MG63 (cell line): ENCODE measurements around the gene GPR31. TPM values are rescaled to one million over a fixed set of nuclear protein-coding genes. Genes with fewer than 3 reads are reported as not detected.

Experiments
- DNase-seq: peaks from one replicate; pipeline ENCODE4 v3.0.0-alpha.2; 2020
- H3K27me3 ChIP-seq: fragments of 250-450 bp; sonication (Bioruptor Pico); 2 replicates; pipeline ENCODE4 v1.5.1; 2020; ENCODE audit warnings: mild to moderate bottlenecking, moderate library complexity
- H3K36me3 ChIP-seq: fragments of 250-450 bp; sonication (Bioruptor Pico); 2 replicates; pipeline ENCODE4 v1.5.1; 2020; ENCODE audit warnings: mild to moderate bottlenecking, moderate library complexity
- H3K4me3 ChIP-seq: fragments of 250-450 bp; sonication (Bioruptor Pico); 2 replicates; pipeline ENCODE4 v1.5.1; 2020; ENCODE audit warnings: mild to moderate bottlenecking, moderate library complexity
- H3K9me3 ChIP-seq: fragments of 250-450 bp; sonication (Bioruptor Pico); 2 replicates; pipeline ENCODE4 v1.5.1; 2020; ENCODE audit warnings: mild to moderate bottlenecking, moderate library complexity
- total RNA-seq: library from RNA; depleted of rRNA; stranded (reverse); fragments of >200 nt; shearing (Covaris generic); gene quantifications from 2 replicates; pipeline ENCODE4 v1.2.3, GENCODE V29; 2014; ENCODE audit warnings: low replicate concordance

GPR31 gene
- total RNA-seq, 1 experiment from 2014 or later: not detected

GRCh38 chr6:167148021-167148420 lies 9.8 kb downstream of the GPR31 start:
- H3K9me3 ChIP-seq: no peaks in the 10 kb centered on the region
- DNase-seq: no peak
- H3K27me3 ChIP-seq: no peaks in the 10 kb centered on the region
- H3K4me3 ChIP-seq: no peak overlapping the region
- no peaks in the 10 kb centered on the region for H3K36me3 ChIP-seq

GRCh38 chr6:167146977-167147376 lies 10.8 kb downstream of the GPR31 start:
- no peaks in the 10 kb centered on the region for H3K9me3 ChIP-seq

GRCh38 chr6:167146135-167146534 lies 11.6 kb downstream of the GPR31 start:
- H3K4me3 ChIP-seq: no peak overlapping the region
- H3K27me3 ChIP-seq: no peaks in the 10 kb centered on the region
- no peak for DNase-seq
- H3K9me3 ChIP-seq: no peaks in the 10 kb centered on the region
- H3K36me3 ChIP-seq: no peaks in the 10 kb centered on the region

More at GRCh38 chr6:167146977-167147376, 10.8 kb downstream of the GPR31 start:
- DNase-seq: no peak
- H3K4me3 ChIP-seq: no peak overlapping the region
- H3K36me3 ChIP-seq: no peaks in the 10 kb centered on the region
- H3K27me3 ChIP-seq: no peaks in the 10 kb centered on the region

- DNase-seq: no peak
- H3K4me3 ChIP-seq: no peak overlapping the region
- H3K27me3 ChIP-seq: no peaks in the 10 kb centered on the region
- H3K9me3 ChIP-seq: no peaks in the 10 kb centered on the region
- no peaks in the 10 kb centered on the region for H3K36me3 ChIP-seq
Observed at GRCh38 chr6:167145461-167145860, 12.3 kb downstream of the GPR31 start.

GRCh38 chr6:167143041-167143440 lies 14.7 kb downstream of the GPR31 start:
- no peaks in the 10 kb centered on the region for H3K9me3 ChIP-seq
- DNase-seq: no peak

GRCh38 chr6:167142433-167142761 lies 15.4 kb downstream of the GPR31 start:
- Histone ChIP-seq H3K4me3 (no peak overlapping the region), H3K36me3 (no peaks in the 10 kb centered on the region), H3K9me3 (no peaks in the 10 kb centered on the region), H3K27me3 (no peaks in the 10 kb centered on the region)
- DNase-seq: no peak

More at GRCh38 chr6:167143041-167143440, 14.7 kb downstream of the GPR31 start:
- H3K4me3 ChIP-seq: no peak overlapping the region
- H3K36me3 ChIP-seq: no peaks in the 10 kb centered on the region
- no peaks in the 10 kb centered on the region for H3K27me3 ChIP-seq

GRCh38 chr6:167141667-167142432 lies 15.9 kb downstream of the GPR31 start:
- Histone ChIP-seq H3K4me3 (no peak overlapping the region), H3K9me3 (no peaks in the 10 kb centered on the region), H3K36me3 (no peaks in the 10 kb centered on the region), H3K27me3 (no peaks in the 10 kb centered on the region)
- peak; percentile 19 for DNase-seq

- H3K36me3 ChIP-seq: no peaks in the 10 kb centered on the region
- H3K27me3 ChIP-seq: no peaks in the 10 kb centered on the region
- H3K9me3 ChIP-seq: no peaks in the 10 kb centered on the region
- no peak for DNase-seq
- no peak overlapping the region for H3K4me3 ChIP-seq
Observed at GRCh38 chr6:167140589-167141474, 16.9 kb downstream of the GPR31 start.

GRCh38 chr6:167139761-167140160 lies 18.0 kb downstream of the GPR31 start:
- no peaks in the 10 kb centered on the region for H3K36me3 ChIP-seq
- no peak for DNase-seq

GRCh38 chr6:167137881-167138280 lies 19.9 kb downstream of the GPR31 start:
- Histone ChIP-seq H3K4me3 (no peak overlapping the region), H3K27me3 (no peaks in the 10 kb centered on the region), H3K9me3 (no peaks in the 10 kb centered on the region)

More at GRCh38 chr6:167139761-167140160, 18.0 kb downstream of the GPR31 start:
- Histone ChIP-seq H3K9me3 (no peaks in the 10 kb centered on the region), H3K27me3 (no peaks in the 10 kb centered on the region), H3K4me3 (no peak overlapping the region)

GRCh38 chr6:167137081-167137480 lies 20.7 kb downstream of the GPR31 start:
- no peaks in the 10 kb centered on the region for H3K36me3 ChIP-seq
- no peak overlapping the region for H3K4me3 ChIP-seq
- H3K9me3 ChIP-seq: no peaks in the 10 kb centered on the region
- DNase-seq: no peak
- H3K27me3 ChIP-seq: no peaks in the 10 kb centered on the region

More at GRCh38 chr6:167137881-167138280, 19.9 kb downstream of the GPR31 start:
- no peaks in the 10 kb centered on the region for H3K36me3 ChIP-seq
- no peak for DNase-seq

GRCh38 chr6:167136376-167136775 lies 21.4 kb downstream of the GPR31 start:
- DNase-seq: no peak
- no peaks in the 10 kb centered on the region for H3K27me3 ChIP-seq
- no peaks in the 10 kb centered on the region for H3K36me3 ChIP-seq
- no peaks in the 10 kb centered on the region for H3K9me3 ChIP-seq
- H3K4me3 ChIP-seq: no peak overlapping the region

GRCh38 chr6:167134448-167135328 lies 23.1 kb downstream of the GPR31 start:
- no peaks in the 10 kb centered on the region for H3K27me3 ChIP-seq
- no peaks in the 10 kb centered on the region for H3K36me3 ChIP-seq
- H3K4me3 ChIP-seq: no peak overlapping the region
- no peaks in the 10 kb centered on the region for H3K9me3 ChIP-seq
- DNase-seq: no peak

- Histone ChIP-seq H3K4me3 (no peak overlapping the region), H3K27me3 (no peaks in the 10 kb centered on the region), H3K36me3 (no peaks in the 10 kb centered on the region), H3K9me3 (no peaks in the 10 kb centered on the region)
- DNase-seq: no peak
Observed at GRCh38 chr6:167130712-167131684, 26.8 kb downstream of the GPR31 start.

GRCh38 chr6:167130008-167130677 lies 27.6 kb downstream of the GPR31 start:
- no peak for DNase-seq
- no peaks in the 10 kb centered on the region for H3K9me3 ChIP-seq
- no peak overlapping the region for H3K4me3 ChIP-seq
- no peaks in the 10 kb centered on the region for H3K27me3 ChIP-seq
- no peaks in the 10 kb centered on the region for H3K36me3 ChIP-seq
